Liver (tissue), 3 donors: ENCODE measurements around the gene ZBTB17.
"Not testable (repeated sequence)": the region's sequence is repeated elsewhere in the genome, so short reads cannot be mapped to it uniquely, and the experiment has no call there.

Experiments
- GABPA ChIP-seq, 2 donors: IDR thresholded peaks in 1 of 2; conservative IDR thresholded peaks in 1 of 2; 2 replicates each; pipeline ENCODE4 v1.6.1; 2016; ENCODE audit warnings: antibody characterized with exemption in 2 of 2, mild to moderate bottlenecking in 1 of 2, moderate library complexity in 1 of 2
- TF ChIP-seq, protein P1 (sequence below): fragments of 150-350 bp; IDR thresholded peaks from 2 replicates; pipeline ENCODE4 v1.5.1; 2017; ENCODE audit warnings: improper control_type of control experiment, low read depth, low read length; ENCODE audit not compliant: missing input control
- donor health status: healthy.
- donor health status: healthy.

DNA sequence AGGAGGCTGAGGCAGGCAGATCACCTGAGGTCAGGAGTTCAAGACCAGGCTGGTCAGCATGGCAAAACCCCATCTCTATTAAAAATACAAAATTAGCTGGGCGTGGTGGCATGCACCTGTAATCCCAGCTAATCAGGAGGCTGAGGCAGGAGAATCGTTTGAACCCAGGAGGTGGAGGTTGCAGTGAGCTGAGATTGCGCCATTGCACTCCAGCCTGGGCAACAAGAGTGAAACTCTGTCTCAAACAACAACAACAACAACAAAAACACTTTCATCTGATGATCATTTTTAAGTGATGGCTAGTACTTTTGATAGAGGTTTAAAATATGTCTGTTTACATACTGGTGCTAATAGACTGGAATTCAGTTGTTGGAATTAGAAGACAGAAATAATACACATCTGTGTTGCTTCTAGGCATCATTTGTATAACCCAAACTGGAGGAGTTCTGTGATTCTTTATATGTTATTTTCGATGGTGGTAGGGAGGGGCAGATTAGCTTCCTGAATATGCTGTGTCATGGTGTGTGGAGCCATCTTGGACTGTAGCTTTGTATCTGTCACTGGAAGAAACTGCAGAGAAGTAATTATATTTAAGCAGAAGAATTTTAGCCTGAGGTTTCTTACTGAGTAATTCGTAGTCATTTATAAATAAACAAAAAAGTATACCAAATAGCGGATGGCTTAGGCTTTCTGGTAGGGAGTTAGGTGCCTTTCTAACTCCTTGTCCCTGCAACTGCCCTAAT is 82.9 kb downstream of the ZBTB17 start:
- TF ChIP-seq GABPA (IDR thresholded peaks at IDR 0.05 in 1 of 2, conservative IDR thresholded peaks at IDR 0.05 in 1 of 2), result not testable (repeated sequence)
- TF ChIP-seq, protein P1, sequence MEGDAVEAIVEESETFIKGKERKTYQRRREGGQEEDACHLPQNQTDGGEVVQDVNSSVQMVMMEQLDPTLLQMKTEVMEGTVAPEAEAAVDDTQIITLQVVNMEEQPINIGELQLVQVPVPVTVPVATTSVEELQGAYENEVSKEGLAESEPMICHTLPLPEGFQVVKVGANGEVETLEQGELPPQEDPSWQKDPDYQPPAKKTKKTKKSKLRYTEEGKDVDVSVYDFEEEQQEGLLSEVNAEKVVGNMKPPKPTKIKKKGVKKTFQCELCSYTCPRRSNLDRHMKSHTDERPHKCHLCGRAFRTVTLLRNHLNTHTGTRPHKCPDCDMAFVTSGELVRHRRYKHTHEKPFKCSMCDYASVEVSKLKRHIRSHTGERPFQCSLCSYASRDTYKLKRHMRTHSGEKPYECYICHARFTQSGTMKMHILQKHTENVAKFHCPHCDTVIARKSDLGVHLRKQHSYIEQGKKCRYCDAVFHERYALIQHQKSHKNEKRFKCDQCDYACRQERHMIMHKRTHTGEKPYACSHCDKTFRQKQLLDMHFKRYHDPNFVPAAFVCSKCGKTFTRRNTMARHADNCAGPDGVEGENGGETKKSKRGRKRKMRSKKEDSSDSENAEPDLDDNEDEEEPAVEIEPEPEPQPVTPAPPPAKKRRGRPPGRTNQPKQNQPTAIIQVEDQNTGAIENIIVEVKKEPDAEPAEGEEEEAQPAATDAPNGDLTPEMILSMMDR, result not testable (repeated sequence)
